ENCODE data around the gene CD8A.

GRCh38 chr2:86833315-86833714 is 42.6 kb upstream of the CD8A start:
- TF ChIP-seq TAF1 (IDR thresholded peaks at IDR 0.05; ENCODE audit: low read depth, low read length) (no peak), POLR2AphosphoS5 (IDR thresholded peaks at IDR 0.05; ENCODE audit: low read depth, low read length) (no peak)

All from GM12891 (cell line).